HG02763 (cell line): ENCODE results near the gene NMUR1.
A peak's percentile ranks its signal among the peaks of the same experiment; 100 is the strongest.

ENCODE experiments used
- ATAC-seq: cut with Tn5 transposase; IDR thresholded peaks from one replicate; pipeline ENCODE4 v1.9.1; 2021; ENCODE audit warnings: mild to moderate bottlenecking, moderate library complexity; ENCODE audit not compliant: unreplicated experiment

Gene NMUR1

DNA sequence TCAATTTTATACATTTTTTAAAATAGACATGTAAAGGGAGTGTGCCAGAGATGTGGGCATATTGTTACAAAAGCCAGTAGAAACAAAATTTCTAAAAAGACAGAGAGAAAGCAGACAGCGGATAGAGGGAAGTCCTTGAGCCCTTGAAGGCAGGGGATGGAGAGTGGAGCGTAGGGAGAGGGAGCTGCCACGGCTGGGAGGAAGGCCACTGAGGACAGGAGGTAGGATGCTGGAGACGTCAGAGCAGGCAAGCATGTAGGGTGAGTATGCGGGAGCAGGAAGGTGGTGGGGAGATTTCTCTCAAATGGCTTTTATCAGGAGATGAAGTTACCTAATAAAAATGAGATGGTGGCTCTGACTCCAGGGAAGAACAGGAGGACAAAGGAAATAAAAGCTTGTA, 41.9 kb downstream of the NMUR1 start:
- no peak for ATAC-seq

DNA sequence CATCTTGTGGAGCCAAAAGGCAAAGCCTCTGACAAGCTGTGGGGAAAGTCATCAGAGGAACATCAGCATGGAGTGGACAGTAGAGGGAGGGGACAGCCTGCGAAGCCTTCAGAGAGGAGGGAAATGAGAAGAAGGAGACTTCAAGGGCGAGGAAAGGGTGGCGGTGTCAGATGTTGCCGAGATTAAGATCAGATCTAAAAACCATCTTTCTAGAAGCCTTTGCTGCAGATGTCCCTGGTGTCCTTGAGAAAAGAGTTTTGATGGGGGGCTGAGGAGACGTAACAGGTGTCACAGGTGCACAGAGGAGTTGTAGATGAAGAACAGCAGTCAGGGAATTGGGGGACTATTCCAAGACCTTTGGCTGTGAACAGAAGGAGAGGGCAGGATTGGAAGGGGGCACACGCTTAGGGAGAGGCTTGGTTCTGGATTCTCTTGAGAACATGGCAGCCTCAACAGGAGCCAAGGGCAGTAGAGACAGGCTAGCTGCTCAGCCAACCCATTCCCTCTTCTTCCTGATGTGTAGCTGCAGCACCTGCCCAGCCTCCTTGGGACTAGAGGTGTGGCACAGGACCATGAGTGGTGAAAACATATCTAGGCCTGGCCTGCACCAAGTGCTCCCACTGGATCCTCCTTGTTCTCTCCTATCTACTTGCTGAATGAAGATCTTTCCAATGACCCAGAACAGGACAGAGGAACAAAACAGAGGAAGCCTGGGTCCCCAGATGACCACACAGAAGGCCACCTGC, 43.2 kb downstream of the NMUR1 start:
- ATAC-seq: no peak

DNA sequence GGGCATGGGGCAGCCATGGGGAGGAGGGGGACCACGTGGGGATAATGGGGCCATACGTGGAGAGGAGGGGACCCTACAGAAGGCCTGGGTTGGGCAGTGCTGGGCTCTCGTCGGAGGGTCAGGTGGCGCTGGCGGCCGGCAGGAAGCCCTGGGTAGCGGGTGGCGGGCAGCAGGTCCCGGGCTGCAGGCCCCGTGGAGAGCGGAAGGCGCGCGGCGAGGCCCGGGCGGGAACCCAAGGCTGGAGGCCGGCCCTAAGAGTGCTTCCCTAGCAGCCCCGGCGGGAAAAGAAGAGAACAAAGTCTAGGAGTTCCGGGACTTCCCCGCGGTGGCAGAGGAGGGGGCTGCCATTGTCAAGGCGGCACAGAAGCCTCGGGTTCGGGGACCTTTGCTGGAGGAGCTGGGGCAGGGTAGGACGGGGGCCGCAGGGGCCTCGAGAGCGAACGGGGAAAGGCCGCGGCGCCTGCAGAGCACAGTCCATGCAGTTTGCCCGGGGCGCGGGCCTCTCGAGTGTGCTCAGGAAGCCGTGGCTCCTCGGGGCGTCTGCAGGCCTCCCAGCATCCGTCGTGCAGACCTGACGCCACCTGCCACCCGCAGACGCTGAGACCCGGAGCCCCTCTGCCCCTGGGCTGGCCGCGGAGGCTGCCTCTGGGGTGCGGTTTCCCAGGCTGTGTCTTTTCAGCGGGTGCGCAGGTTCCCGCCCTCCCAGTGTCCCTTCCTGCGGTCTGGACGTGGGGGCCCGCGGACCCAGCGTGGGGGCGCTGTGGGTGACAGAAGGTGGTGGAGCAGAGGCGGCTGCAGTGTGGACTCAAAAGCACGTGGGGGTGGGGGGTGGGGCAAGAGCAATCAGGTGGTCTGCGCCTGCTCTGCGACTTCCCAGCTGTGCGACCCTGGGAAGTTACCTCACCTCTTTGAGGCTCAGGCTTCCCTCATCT, 46.6 kb downstream of the NMUR1 start:
- ATAC-seq: no peak

DNA sequence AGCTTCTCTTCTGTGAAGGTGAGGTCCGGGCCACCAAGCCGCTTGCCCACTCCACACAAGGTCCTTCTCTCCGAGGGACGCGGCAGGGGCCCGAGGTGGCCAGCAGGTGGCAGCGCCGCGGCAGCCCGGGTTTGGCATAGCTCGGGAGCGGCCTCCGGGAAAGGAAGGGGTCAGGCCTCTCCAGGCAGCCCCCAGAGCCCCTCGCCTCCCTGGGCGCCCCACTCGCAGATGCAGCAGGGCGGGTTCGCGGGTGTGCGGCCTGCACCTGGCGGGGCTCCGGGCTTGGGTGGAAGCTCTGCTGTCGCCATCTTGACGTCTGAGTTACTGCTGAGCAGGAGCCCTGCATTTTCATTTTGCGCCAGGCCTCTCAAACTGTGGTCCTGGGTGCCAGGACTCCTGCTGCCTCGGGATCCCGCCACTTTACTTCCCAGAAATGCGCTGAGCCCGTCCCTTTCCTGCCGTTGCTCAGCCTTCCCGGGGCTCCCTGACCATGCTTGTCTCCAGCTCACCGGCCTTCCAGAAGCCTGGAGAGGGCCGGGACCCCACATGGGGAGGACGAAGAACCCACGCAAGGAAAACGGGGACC, 47.3 kb downstream of the NMUR1 start:
- ATAC-seq: peak; percentile 62

DNA sequence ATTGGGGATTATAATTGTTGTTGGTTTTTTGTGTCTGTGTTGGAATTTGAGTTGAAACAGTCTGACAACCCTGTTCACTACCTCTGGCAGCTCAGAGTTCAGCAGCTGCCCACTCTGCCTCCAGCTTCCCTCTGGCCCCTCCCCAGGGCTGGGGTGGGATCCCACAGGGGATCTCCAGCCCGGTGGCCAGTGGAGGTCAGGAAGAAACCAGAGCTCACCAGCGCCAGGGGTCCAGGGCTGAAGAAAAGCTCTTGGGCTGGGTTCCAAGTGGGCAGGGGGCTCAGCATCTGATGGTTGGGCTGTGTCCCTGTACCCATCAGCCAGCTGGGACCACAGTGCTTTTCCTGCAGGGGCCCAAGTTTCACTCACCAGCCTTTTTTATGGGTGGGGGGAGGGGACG, 49.5 kb downstream of the NMUR1 start:
- ATAC-seq: no peak

DNA sequence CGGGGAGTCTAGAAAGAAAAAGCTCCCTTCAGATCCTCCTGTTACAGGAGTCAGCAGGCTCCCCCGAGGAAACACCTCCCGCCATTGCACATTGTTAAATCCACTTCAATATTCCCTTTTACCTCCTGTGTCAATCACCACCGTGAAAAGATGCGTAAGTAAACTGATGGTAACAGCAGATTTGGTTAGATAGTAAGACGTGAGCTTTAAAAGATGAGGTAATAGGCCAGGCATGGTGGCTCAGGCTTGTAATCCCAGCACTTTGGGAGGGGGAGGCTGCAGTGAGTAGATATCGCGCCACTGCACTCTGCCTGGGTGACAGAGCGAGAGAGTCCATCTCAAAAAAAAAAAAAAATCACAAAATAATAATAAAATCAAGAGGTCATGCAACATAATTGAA, 50.8 kb downstream of the NMUR1 start:
- no peak for ATAC-seq

DNA sequence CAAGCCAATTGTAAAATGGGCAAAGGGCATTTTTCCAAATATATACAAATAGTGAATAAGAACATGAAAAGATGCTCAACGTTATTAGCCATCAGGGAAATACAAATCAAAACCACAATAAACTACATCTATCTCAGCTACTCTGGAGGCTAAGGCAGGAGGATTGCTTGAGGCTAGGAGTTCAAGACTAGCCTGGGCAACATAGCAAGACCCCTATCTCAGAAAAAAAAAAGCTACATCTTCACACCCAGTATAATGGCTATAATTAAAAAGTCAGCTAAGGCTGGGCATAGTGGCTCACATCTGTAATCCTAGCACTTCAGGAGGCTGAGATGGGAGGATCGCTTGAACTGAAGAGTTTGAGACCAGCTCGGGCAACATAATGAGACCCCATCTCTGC, 53.3 kb downstream of the NMUR1 start:
- no peak for ATAC-seq

DNA sequence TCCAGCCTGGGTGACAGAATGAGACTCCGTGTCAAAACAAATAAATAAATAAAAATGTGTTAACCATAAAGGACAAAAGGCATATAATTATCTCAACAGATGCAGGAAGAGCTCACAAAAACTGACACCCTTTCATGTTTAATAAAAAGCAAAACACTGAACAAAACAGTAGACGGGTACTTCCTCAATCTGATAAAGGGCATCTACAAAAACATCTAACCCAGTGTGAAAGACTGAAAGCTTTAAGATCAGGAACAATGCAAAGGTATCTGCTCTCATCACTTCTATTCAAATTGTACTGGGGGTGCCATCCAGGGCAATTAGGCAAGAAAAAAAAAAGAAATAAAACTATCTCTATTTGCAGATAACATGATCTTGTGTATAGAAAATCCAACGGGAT, 54.3 kb downstream of the NMUR1 start:
- no peak for ATAC-seq
